ENCODE data around the gene RAI1.

The RAI1 gene

DNA sequence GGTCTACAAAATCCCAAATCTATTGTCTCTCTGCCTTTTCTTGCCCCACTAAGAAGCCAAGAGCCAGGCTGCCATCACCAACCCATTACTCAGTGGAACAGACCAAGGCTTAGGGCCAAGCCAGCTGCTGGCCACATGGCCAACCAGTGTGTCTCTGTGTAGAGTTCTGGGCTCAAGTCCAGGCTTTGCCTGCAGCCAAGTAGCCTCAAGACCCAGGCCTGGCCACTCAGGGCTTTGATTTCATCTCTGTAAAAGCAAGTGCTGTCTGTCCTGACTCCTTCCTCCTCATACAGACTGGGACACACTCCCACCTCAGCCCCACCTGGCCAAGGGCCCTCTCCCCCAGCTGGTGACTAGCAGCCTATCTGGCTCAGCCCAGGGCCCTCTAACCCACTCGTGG, 140.9 kb downstream of the RAI1 start:
- TF ChIP-seq, protein P1, sequence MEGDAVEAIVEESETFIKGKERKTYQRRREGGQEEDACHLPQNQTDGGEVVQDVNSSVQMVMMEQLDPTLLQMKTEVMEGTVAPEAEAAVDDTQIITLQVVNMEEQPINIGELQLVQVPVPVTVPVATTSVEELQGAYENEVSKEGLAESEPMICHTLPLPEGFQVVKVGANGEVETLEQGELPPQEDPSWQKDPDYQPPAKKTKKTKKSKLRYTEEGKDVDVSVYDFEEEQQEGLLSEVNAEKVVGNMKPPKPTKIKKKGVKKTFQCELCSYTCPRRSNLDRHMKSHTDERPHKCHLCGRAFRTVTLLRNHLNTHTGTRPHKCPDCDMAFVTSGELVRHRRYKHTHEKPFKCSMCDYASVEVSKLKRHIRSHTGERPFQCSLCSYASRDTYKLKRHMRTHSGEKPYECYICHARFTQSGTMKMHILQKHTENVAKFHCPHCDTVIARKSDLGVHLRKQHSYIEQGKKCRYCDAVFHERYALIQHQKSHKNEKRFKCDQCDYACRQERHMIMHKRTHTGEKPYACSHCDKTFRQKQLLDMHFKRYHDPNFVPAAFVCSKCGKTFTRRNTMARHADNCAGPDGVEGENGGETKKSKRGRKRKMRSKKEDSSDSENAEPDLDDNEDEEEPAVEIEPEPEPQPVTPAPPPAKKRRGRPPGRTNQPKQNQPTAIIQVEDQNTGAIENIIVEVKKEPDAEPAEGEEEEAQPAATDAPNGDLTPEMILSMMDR (IDR thresholded peaks at IDR 0.05; ENCODE audit: extremely low read depth, missing control alignments) = no peak
- no peak for DNase-seq (ENCODE audit: low spot score)

DNA sequence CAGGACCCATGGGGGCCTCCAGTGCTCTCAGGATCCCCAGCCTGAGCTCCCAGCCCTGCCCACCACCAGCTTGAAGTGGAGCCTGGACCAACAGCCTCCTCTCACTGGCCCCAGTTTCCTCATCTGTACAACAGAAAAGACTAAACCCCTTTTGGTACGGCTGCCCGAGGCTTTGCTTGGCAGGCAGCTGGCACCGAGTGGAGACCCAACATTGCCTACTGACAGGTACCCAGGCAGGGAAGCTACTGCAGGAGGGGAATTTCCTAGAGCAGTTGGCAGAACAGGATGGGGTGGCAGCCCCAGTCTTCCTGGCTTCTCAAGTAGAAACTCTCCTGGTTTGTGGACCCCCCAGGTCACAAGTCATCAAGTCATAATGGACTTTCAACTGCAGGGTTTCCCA, 141.4 kb downstream of the RAI1 start:
- TF ChIP-seq, protein P1 (IDR thresholded peaks at IDR 0.05; ENCODE audit: extremely low read depth, missing control alignments) = no peak
- no peak for DNase-seq (ENCODE audit: low spot score)

DNA sequence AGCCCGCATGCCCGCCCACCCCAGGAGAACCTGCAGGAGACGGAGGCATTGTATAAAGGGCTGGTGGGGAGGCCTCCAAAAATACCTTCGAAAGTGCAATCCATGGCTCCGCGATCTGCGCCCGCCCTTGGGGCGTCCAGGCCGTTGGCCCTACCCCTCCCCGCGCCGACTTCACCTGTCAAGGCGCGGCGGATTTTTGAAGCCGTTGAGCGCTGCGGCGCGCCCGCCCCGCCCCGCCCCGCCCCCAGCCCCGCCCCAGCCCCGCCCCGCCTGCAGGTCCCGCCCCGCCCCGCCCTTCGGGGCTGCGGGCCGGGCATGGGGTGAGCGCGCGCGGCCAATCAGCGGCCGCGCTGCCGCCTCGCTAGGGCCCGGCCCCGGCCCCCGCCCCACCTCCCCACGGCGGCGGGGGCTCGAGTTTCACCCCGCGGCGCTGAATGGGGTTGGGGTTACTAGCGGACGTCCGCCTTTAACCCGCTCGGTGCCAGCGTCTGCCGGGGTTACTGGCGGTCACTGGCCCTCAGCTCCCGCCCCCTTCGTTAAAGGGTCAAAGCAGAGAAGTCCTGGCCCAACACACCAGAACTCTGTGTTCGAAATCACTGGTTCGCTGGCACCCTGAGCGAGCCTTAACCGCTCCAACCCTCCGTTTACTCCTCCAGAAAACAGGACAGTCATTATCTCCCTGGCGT, 142.3 kb downstream of the RAI1 start:
- DNase-seq (ENCODE audit: low spot score) = peak; percentile 99
- TF ChIP-seq, protein P1 (IDR thresholded peaks at IDR 0.05; ENCODE audit: extremely low read depth, missing control alignments) = no peak

DNA sequence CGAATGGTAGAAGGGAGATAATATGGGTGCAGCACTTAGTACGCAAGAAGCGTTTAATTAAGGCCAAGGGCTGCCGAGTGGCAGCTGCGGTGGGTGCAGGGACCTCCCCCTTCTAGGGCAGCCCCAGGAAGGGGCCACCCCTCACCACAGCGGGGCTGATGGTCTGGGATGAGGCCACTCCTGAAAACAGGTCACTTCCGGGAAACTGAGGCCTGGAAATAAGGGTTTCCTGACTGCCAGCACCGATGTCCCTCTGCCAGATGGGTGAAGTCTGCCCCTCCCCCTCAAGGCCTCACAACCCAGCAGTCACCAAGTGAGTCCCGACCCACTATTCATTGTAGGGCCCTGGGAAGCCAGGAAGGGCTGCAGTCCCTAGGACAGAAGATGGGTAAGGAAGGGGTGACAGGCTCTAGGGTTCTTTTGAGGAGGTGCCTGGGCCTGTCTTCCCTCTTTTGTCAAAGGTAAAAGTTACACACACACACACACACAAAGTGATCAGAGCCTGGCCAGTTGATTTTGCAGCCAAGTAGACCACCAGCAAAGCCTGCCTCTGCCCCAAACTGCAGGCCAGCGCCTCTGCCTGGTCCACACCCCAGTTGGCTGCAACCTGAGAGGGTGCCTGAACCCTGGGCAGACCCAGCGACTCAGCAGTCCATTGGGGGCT, 143.0 kb downstream of the RAI1 start:
- TF ChIP-seq, protein P1 (IDR thresholded peaks at IDR 0.05; ENCODE audit: extremely low read depth, missing control alignments) = no peak

DNA sequence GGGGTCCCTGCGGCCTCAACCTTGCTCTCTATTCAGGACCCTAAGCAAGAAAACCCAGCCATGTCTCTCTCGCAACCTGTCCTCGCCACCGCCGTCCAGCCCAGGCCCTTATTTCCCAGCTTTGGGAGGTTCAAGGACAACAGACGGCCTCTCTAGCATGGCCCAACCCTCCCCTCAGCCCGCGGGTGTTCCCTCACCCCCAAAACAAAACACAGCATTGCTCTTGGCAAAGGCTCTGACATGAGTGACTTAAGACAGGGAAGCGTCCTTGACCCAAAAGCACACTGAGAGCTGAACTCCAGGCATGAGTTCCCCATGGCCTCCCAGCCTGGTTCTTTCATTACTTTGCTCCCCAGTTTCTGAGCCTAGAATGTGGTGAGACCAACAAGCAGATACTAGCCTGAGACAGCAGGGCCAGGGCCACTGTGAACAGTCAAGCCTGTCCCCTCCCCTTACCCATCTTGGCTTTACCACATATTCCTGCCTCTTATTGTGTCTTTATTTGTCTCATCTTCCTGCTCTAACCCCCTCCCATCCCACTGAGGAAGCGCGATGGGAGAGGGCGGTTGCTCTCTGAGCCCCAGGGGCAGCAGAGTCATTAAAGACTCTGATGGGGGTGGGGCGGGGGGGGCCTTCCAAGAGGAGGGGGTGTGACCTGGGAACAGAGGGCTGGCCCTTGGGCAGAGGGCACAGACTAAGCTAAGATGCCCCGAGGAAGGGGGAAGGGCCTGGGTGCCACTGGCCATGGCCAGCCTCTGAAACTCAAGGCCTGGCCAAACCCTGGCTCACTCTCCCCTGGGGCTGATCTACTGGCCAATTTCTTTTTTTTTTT, 143.7 kb downstream of the RAI1 start:
- TF ChIP-seq, protein P1 (IDR thresholded peaks at IDR 0.05; ENCODE audit: extremely low read depth, missing control alignments) = no peak
- DNase-seq (ENCODE audit: low spot score) = peak; percentile 12

More for the DNA sequence above, 143.0 kb downstream of the RAI1 start:
- DNase-seq (ENCODE audit: low spot score) = peak; percentile 24

DNA sequence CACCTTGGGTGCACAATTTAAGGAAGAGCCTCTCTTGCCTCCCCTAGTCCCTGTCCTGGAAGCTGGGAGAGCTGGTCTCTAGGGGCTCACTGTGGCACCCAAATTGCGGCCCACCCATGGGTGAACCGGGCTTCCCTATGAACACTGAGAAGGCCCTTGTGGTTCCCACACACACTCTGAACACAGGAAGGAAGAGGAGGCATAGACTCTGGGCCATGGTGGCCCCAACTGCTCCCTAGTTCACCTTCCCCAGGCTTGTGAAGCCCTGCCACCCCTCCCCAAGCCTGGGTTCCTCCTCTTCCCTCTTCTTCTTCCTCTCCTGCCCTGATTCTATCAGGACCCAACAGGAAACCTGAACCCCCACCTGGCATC, 145.1 kb downstream of the RAI1 start:
- TF ChIP-seq, protein P1 (IDR thresholded peaks at IDR 0.05; ENCODE audit: extremely low read depth, missing control alignments) = no peak
- no peak for DNase-seq (ENCODE audit: low spot score)

Measured in GM20000 (cell line).